GM23248 (cell line): ENCODE measurements around the gene VLDLR. TPM values are rescaled to one million over a fixed set of nuclear protein-coding genes. Genes with fewer than 3 reads are reported as not detected.

Experiments
- DNase-seq: peaks from one replicate; pipeline ENCODE4 v3.0.0-alpha.2; 2015
- H2AFZ ChIP-seq: fragments of 200-600 bp; sonication (generic); 2 replicates; pipeline ENCODE4 v1.6.1; 2016; ENCODE audit warnings: antibody characterized with exemption
- H3F3A ChIP-seq: fragments of 200-600 bp; sonication (generic); 2 replicates; pipeline ENCODE4 v1.6.1; 2016; ENCODE audit warnings: mild to moderate bottlenecking, antibody characterized with exemption, mixed run types; ENCODE audit not compliant: insufficient read depth
- H3K27ac ChIP-seq: fragments of 200-600 bp; sonication (generic); 2 replicates; pipeline ENCODE4 v1.5.1; 2016; ENCODE audit warnings: mild to moderate bottlenecking
- H3K27me3 ChIP-seq: fragments of 200-600 bp; sonication (generic); replicated peaks from 2 replicates; pipeline ENCODE4 v1.6.1; 2016; ENCODE audit warnings: mild to moderate bottlenecking; ENCODE audit not compliant: insufficient read depth
- H3K36me3 ChIP-seq: fragments of 200-600 bp; sonication (generic); 2 replicates; pipeline ENCODE4 v1.6.1; 2016; ENCODE audit warnings: low read depth, mild to moderate bottlenecking
- H3K4me1 ChIP-seq: fragments of 200-600 bp; sonication (generic); 2 replicates; pipeline ENCODE4 v1.6.1; 2016; ENCODE audit warnings: mild to moderate bottlenecking; ENCODE audit not compliant: insufficient read depth
- H3K4me2 ChIP-seq: fragments of 200-600 bp; sonication (generic); one replicate; pipeline ENCODE4 v1.6.1; 2016; ENCODE audit warnings: mild to moderate bottlenecking; ENCODE audit not compliant: unreplicated experiment
- H3K4me3 ChIP-seq: fragments of 200-600 bp; sonication (generic); 2 replicates; pipeline ENCODE4 v1.5.1; 2016; ENCODE audit warnings: mild to moderate bottlenecking
- H3K79me2 ChIP-seq: fragments of 200-600 bp; sonication (generic); 2 replicates; pipeline ENCODE4 v1.6.1; 2016; ENCODE audit warnings: mild to moderate bottlenecking; ENCODE audit not compliant: insufficient read depth
- H3K9ac ChIP-seq: fragments of 200-600 bp; sonication (generic); 2 replicates; pipeline ENCODE4 v1.6.1; 2016; ENCODE audit warnings: mild to moderate bottlenecking
- H3K9me2 ChIP-seq: fragments of 200-600 bp; sonication (generic); 2 replicates; pipeline ENCODE4 v1.6.1; 2016; ENCODE audit warnings: mixed run types, mild to moderate bottlenecking, moderate library complexity; ENCODE audit not compliant: insufficient read depth
- H3K9me3 ChIP-seq: fragments of 200-600 bp; sonication (generic); one replicate; pipeline ENCODE4 v1.6.1; 2017; ENCODE audit warnings: low read depth
- H4K20me1 ChIP-seq: fragments of 200-600 bp; sonication (generic); 2 replicates; pipeline ENCODE4 v1.6.0; 2016; ENCODE audit not compliant: insufficient read depth
- EZH2 ChIP-seq: fragments of 200-600 bp; sonication (generic); IDR thresholded peaks from 2 replicates; pipeline ENCODE4 v1.6.1; 2018; ENCODE audit warnings: antibody characterized with exemption, mild to moderate bottlenecking; ENCODE audit not compliant: insufficient read depth, poor library complexity, severe bottlenecking
- EZH2phosphoT487 ChIP-seq: fragments of 200-600 bp; sonication (generic); IDR thresholded peaks from 2 replicates; pipeline ENCODE4 v1.6.1; 2018; ENCODE audit warnings: antibody characterized with exemption, moderate library complexity, mild to moderate bottlenecking, low read depth; ENCODE audit not compliant: insufficient read depth
- WGBS, 2 experiments: methylation state at CpG; one replicate each; pipeline ENCODE4 v1.1.6; 2015 to 2017; ENCODE audit warnings: low lambda C conversion rate in 2 of 2, low coverage in 1 of 2; ENCODE audit errors: missing lambda C conversion rate in 2 of 2; 5-methylcytosine and 5-hydroxymethylcytosine counted together
- in situ Hi-C: fragments of 300-500 bp; cut with MboI; formaldehyde crosslinking; loops from 2 replicates; pipeline ENCODE4 v1.15.0; 2020
- polyA plus RNA-seq: library from polyadenylated mRNA; unstranded; fragments of >200 nt; fragmentation: Nextera tagmentation; extraction: Ambion mirVana; gene quantifications from 2 replicates; pipeline ENCODE4 v1.2.1, GENCODE V29; 2016
- total RNA-seq: library from RNA; depleted of rRNA; stranded (reverse); fragments of >200 nt; shearing (Covaris generic); gene quantifications from 2 replicates; pipeline ENCODE4 v1.2.3, GENCODE V29; 2014

The VLDLR gene
- total and polyA plus RNA-seq, 2 experiments from 2014 or later = 15.1 to 29.2 TPM

- in situ Hi-C loops = no loop called here
- no peaks in the 10 kb centered on the region for H3K27me3 ChIP-seq
- H3K27ac ChIP-seq = no peak overlapping the region
- H2AFZ ChIP-seq = no peak overlapping the region
- H3K4me2 ChIP-seq = no peak overlapping the region
- whole genome bisulfite sequencing, 2 experiments = 84 to 89% methylated on average over 7 of the region's 7 CpGs
- no peaks in the 10 kb centered on the region for H3F3A ChIP-seq
- H4K20me1 ChIP-seq = no peaks in the 10 kb centered on the region; the same call in 1 of the 2 replicates
- H3K79me2 ChIP-seq = no peaks in the 10 kb centered on the region
- peaks cover 3% of the 10 kb centered on the region; the same call in 1 of the 2 replicates for H3K4me1 ChIP-seq
- no peaks in the 10 kb centered on the region for H3K9me2 ChIP-seq
- H3K9me3 ChIP-seq = no peaks in the 10 kb centered on the region
- no peaks in the 10 kb centered on the region for H3K36me3 ChIP-seq
- H3K9ac ChIP-seq = no peak overlapping the region
- no peak for DNase-seq
- TF ChIP-seq EZH2 = no peak
- TF ChIP-seq EZH2phosphoT487 = no peak
- no peak overlapping the region for H3K4me3 ChIP-seq
Measured at GRCh38 chr9:2615497-2615896, 6.1 kb upstream of the VLDLR start.

GRCh38 chr9:2616692-2617377, 4.8 kb upstream of the VLDLR start:
- H3K27ac ChIP-seq = no peak overlapping the region
- TF ChIP-seq EZH2phosphoT487 (no peak), EZH2 (no peak)
- 89 to 96% methylated on average over 4 of the region's 4 CpGs for WGBS, 2 experiments
- no peaks in the 10 kb centered on the region; the same call in 1 of the 2 replicates for H4K20me1 ChIP-seq
- H3F3A ChIP-seq = no peaks in the 10 kb centered on the region
- no peaks in the 10 kb centered on the region for H3K9me3 ChIP-seq
- H3K79me2 ChIP-seq = no peaks in the 10 kb centered on the region
- no peak overlapping the region for H3K4me3 ChIP-seq
- no peaks in the 10 kb centered on the region for H3K9me2 ChIP-seq
- peaks cover 6% of the 10 kb centered on the region; the same call in 1 of the 2 replicates for H3K4me1 ChIP-seq
- no peaks in the 10 kb centered on the region for H3K27me3 ChIP-seq
- H3K9ac ChIP-seq = no peak overlapping the region
- no peak overlapping the region for H3K4me2 ChIP-seq
- in situ Hi-C loops = no loop called here
- DNase-seq = no peak
- H2AFZ ChIP-seq = no peak overlapping the region
- H3K36me3 ChIP-seq = no peaks in the 10 kb centered on the region

GRCh38 chr9:2618289-2618688, 3.3 kb upstream of the VLDLR start:
- TF ChIP-seq EZH2phosphoT487 (no peak), EZH2 (no peak)
- 83 to 84% methylated on average over 1 of the region's 1 CpG for WGBS, 2 experiments
- in situ Hi-C loops = no loop called here

GRCh38 chr9:2620919-2621721, 467 bp upstream of the VLDLR start:
- peak overlapping the region; percentile 80 for H3K9ac ChIP-seq
- H3K36me3 ChIP-seq = no peaks in the 10 kb centered on the region
- peak overlapping the region; percentile 90 for H2AFZ ChIP-seq
- WGBS, 2 experiments = 11 to 14% methylated on average over 35 to 37 of the region's 66 CpGs
- peak overlapping the region; percentile 83 for H3K4me3 ChIP-seq
- H3K27ac ChIP-seq = peak overlapping the region; percentile 69
- H3K9me3 ChIP-seq = no peaks in the 10 kb centered on the region
- in situ Hi-C loops = no loop called here
- peak; percentile 96 for DNase-seq
- no peaks in the 10 kb centered on the region for H4K20me1 ChIP-seq
- no peaks in the 10 kb centered on the region for H3K27me3 ChIP-seq
- H3F3A ChIP-seq = peaks cover 13% of the 10 kb centered on the region; the same call in 1 of the 2 replicates
- H3K9me2 ChIP-seq = no peaks in the 10 kb centered on the region
- peak overlapping the region; percentile 85 for H3K4me2 ChIP-seq
- peaks cover 6% of the 10 kb centered on the region; the same call in 1 of the 2 replicates for H3K4me1 ChIP-seq
- no peak for TF ChIP-seq EZH2phosphoT487
- peaks cover 32% of the 10 kb centered on the region for H3K79me2 ChIP-seq

More at GRCh38 chr9:2618289-2618688, 3.3 kb upstream of the VLDLR start:
- H3K9me2 ChIP-seq = no peaks in the 10 kb centered on the region
- no peak for DNase-seq
- no peak overlapping the region for H2AFZ ChIP-seq
- H3K9ac ChIP-seq = no peak overlapping the region
- no peaks in the 10 kb centered on the region for H3F3A ChIP-seq
- no peak overlapping the region for H3K27ac ChIP-seq
- H3K9me3 ChIP-seq = no peaks in the 10 kb centered on the region
- peaks cover 6% of the 10 kb centered on the region; the same call in 1 of the 2 replicates for H3K4me1 ChIP-seq
- no peaks in the 10 kb centered on the region for H3K36me3 ChIP-seq
- peaks cover 4% of the 10 kb centered on the region for H3K79me2 ChIP-seq
- H3K27me3 ChIP-seq = no peaks in the 10 kb centered on the region
- H3K4me3 ChIP-seq = no peak overlapping the region
- H4K20me1 ChIP-seq = no peaks in the 10 kb centered on the region
- H3K4me2 ChIP-seq = no peak overlapping the region
